HG02884 (cell line): ENCODE results near the gene GPR15LG.
"Not testable (repeated sequence)": the region's sequence is repeated elsewhere in the genome, so short reads cannot be mapped to it uniquely, and the experiment has no call there.

Experiments
- ATAC-seq: cut with Tn5 transposase; IDR thresholded peaks from one replicate; pipeline ENCODE4 v1.9.1; 2021; ENCODE audit warnings: mild to moderate bottlenecking, moderate library complexity; ENCODE audit not compliant: unreplicated experiment

The GPR15LG gene

GRCh38 chr10:84173501-84173929 is at the start of gene GPR15LG:
TSS of gene GPR15LG (plus strand) at chr10:84173801. CDS start at chr10:84173852, 51 bp downstream.
- no peak for ATAC-seq

GRCh38 chr10:84125910-84126784 is 47.5 kb upstream of the GPR15LG start:
- ATAC-seq = not testable (repeated sequence)

GRCh38 chr10:84126785-84127167 is 46.8 kb upstream of the GPR15LG start:
- no peak for ATAC-seq

- no peak for ATAC-seq
Observed at GRCh38 chr10:84135836-84136235, 37.8 kb upstream of the GPR15LG start.

GRCh38 chr10:84137811-84138210 is 35.8 kb upstream of the GPR15LG start:
- no peak for ATAC-seq

- ATAC-seq = no peak
Observed at GRCh38 chr10:84138478-84139125, 35.0 kb upstream of the GPR15LG start.

GRCh38 chr10:84139126-84140035 is 34.2 kb upstream of the GPR15LG start, which contains the start of gene GHITM:
TSS of gene GHITM (plus strand) at chr10:84139509. CDS start at chr10:84141501, 1,992 bp downstream.
- peak; percentile 99 for ATAC-seq

- ATAC-seq = no peak
Observed at GRCh38 chr10:84140036-84140379, 33.6 kb upstream of the GPR15LG start.

- no peak for ATAC-seq
Observed at GRCh38 chr10:84147347-84147746, 26.3 kb upstream of the GPR15LG start.

GRCh38 chr10:84148006-84148597 is 25.5 kb upstream of the GPR15LG start:
- ATAC-seq = peak; percentile 79

GRCh38 chr10:84149854-84150253 is 23.7 kb upstream of the GPR15LG start:
- ATAC-seq = no peak

- ATAC-seq = no peak
Observed at GRCh38 chr10:84152769-84153168, 20.8 kb upstream of the GPR15LG start.

- no peak for ATAC-seq
Observed at GRCh38 chr10:84155521-84155920, 18.1 kb upstream of the GPR15LG start.

- ATAC-seq = no peak
Observed at GRCh38 chr10:84156009-84156408, 17.6 kb upstream of the GPR15LG start.

GRCh38 chr10:84156768-84157167 is 16.8 kb upstream of the GPR15LG start:
- no peak for ATAC-seq

- ATAC-seq = no peak
Observed at GRCh38 chr10:84158061-84158460, 15.5 kb upstream of the GPR15LG start.

GRCh38 chr10:84158550-84158949 is 15.1 kb upstream of the GPR15LG start:
- ATAC-seq = no peak

- no peak for ATAC-seq
Observed at GRCh38 chr10:84159076-84159685, 14.4 kb upstream of the GPR15LG start.

GRCh38 chr10:84160663-84161362 is 12.8 kb upstream of the GPR15LG start:
- ATAC-seq = no peak

- no peak for ATAC-seq
Observed at GRCh38 chr10:84163996-84164395, 9.6 kb upstream of the GPR15LG start.
